GM23248 (cell line): ENCODE measurements around the gene CRB3. TPM values are rescaled to one million over a fixed set of nuclear protein-coding genes. Genes with fewer than 3 reads are reported as not detected.
A peak's percentile ranks its signal among the peaks of the same experiment; 100 is the strongest.

Experiments
- DNase-seq: peaks from one replicate; pipeline ENCODE4 v3.0.0-alpha.2; 2015
- H2AFZ ChIP-seq: fragments of 200-600 bp; sonication (generic); 2 replicates; pipeline ENCODE4 v1.6.1; 2016; ENCODE audit warnings: antibody characterized with exemption
- H3F3A ChIP-seq: fragments of 200-600 bp; sonication (generic); 2 replicates; pipeline ENCODE4 v1.6.1; 2016; ENCODE audit warnings: mild to moderate bottlenecking, antibody characterized with exemption, mixed run types; ENCODE audit not compliant: insufficient read depth
- H3K27ac ChIP-seq: fragments of 200-600 bp; sonication (generic); 2 replicates; pipeline ENCODE4 v1.5.1; 2016; ENCODE audit warnings: mild to moderate bottlenecking
- H3K27me3 ChIP-seq: fragments of 200-600 bp; sonication (generic); replicated peaks from 2 replicates; pipeline ENCODE4 v1.6.1; 2016; ENCODE audit warnings: mild to moderate bottlenecking; ENCODE audit not compliant: insufficient read depth
- H3K36me3 ChIP-seq: fragments of 200-600 bp; sonication (generic); 2 replicates; pipeline ENCODE4 v1.6.1; 2016; ENCODE audit warnings: low read depth, mild to moderate bottlenecking
- H3K4me1 ChIP-seq: fragments of 200-600 bp; sonication (generic); 2 replicates; pipeline ENCODE4 v1.6.1; 2016; ENCODE audit warnings: mild to moderate bottlenecking; ENCODE audit not compliant: insufficient read depth
- H3K4me2 ChIP-seq: fragments of 200-600 bp; sonication (generic); one replicate; pipeline ENCODE4 v1.6.1; 2016; ENCODE audit warnings: mild to moderate bottlenecking; ENCODE audit not compliant: unreplicated experiment
- H3K4me3 ChIP-seq: fragments of 200-600 bp; sonication (generic); 2 replicates; pipeline ENCODE4 v1.5.1; 2016; ENCODE audit warnings: mild to moderate bottlenecking
- H3K79me2 ChIP-seq: fragments of 200-600 bp; sonication (generic); 2 replicates; pipeline ENCODE4 v1.6.1; 2016; ENCODE audit warnings: mild to moderate bottlenecking; ENCODE audit not compliant: insufficient read depth
- H3K9ac ChIP-seq: fragments of 200-600 bp; sonication (generic); 2 replicates; pipeline ENCODE4 v1.6.1; 2016; ENCODE audit warnings: mild to moderate bottlenecking
- H3K9me2 ChIP-seq: fragments of 200-600 bp; sonication (generic); 2 replicates; pipeline ENCODE4 v1.6.1; 2016; ENCODE audit warnings: mixed run types, mild to moderate bottlenecking, moderate library complexity; ENCODE audit not compliant: insufficient read depth
- H3K9me3 ChIP-seq: fragments of 200-600 bp; sonication (generic); one replicate; pipeline ENCODE4 v1.6.1; 2017; ENCODE audit warnings: low read depth
- H4K20me1 ChIP-seq: fragments of 200-600 bp; sonication (generic); 2 replicates; pipeline ENCODE4 v1.6.0; 2016; ENCODE audit not compliant: insufficient read depth
- EZH2 ChIP-seq: fragments of 200-600 bp; sonication (generic); IDR thresholded peaks from 2 replicates; pipeline ENCODE4 v1.6.1; 2018; ENCODE audit warnings: antibody characterized with exemption, mild to moderate bottlenecking; ENCODE audit not compliant: insufficient read depth, poor library complexity, severe bottlenecking
- EZH2phosphoT487 ChIP-seq: fragments of 200-600 bp; sonication (generic); IDR thresholded peaks from 2 replicates; pipeline ENCODE4 v1.6.1; 2018; ENCODE audit warnings: antibody characterized with exemption, moderate library complexity, mild to moderate bottlenecking, low read depth; ENCODE audit not compliant: insufficient read depth
- WGBS, 2 experiments: methylation state at CpG; one replicate each; pipeline ENCODE4 v1.1.6; 2015 to 2017; ENCODE audit warnings: low lambda C conversion rate in 2 of 2, low coverage in 1 of 2; ENCODE audit errors: missing lambda C conversion rate in 2 of 2; 5-methylcytosine and 5-hydroxymethylcytosine counted together
- in situ Hi-C: fragments of 300-500 bp; cut with MboI; formaldehyde crosslinking; loops from 2 replicates; pipeline ENCODE4 v1.15.0; 2020
- polyA plus RNA-seq: library from polyadenylated mRNA; unstranded; fragments of >200 nt; fragmentation: Nextera tagmentation; extraction: Ambion mirVana; gene quantifications from 2 replicates; pipeline ENCODE4 v1.2.1, GENCODE V29; 2016
- total RNA-seq: library from RNA; depleted of rRNA; stranded (reverse); fragments of >200 nt; shearing (Covaris generic); gene quantifications from 2 replicates; pipeline ENCODE4 v1.2.3, GENCODE V29; 2014

The CRB3 gene
- total and polyA plus RNA-seq, 2 experiments from 2014 or later: not detected

- Histone ChIP-seq H3K4me3 (peak overlapping the region; percentile 81), H3K36me3 (no peaks in the 10 kb centered on the region), H3K9me2 (no peaks in the 10 kb centered on the region), H2AFZ (peak overlapping the region; percentile 89), H3K4me1 (0 out of 2 replicates have a peak, but pooled peaks cover 3% of the 10 kb centered on the region), H3K27ac (no peak overlapping the region), H3K4me2 (peak overlapping the region; percentile 91), H3K9me3 (no peaks in the 10 kb centered on the region), H3K9ac (peak overlapping the region; percentile 41), H3F3A (no peaks in the 10 kb centered on the region), H3K27me3 (peaks cover 7% of the 10 kb centered on the region), H3K79me2 (no peaks in the 10 kb centered on the region), H4K20me1 (no peaks in the 10 kb centered on the region)
- TF ChIP-seq EZH2 (no peak), EZH2phosphoT487 (no peak)
- peak; percentile 99 for DNase-seq
- 1 to 3% methylated on average over 29 to 56 of the region's 57 CpGs for WGBS, 2 experiments
- in situ Hi-C loops: no loop called here
These were observed 3.8 kb upstream of the CRB3 start for GRCh38 chr19:6460099-6460884.

GRCh38 chr19:6465006-6465405 lies 935 bp downstream of the CRB3 start:
- Histone ChIP-seq H4K20me1 (no peaks in the 10 kb centered on the region), H3K27me3 (peaks cover 18% of the 10 kb centered on the region), H2AFZ (no peak overlapping the region), H3K79me2 (no peaks in the 10 kb centered on the region), H3F3A (no peaks in the 10 kb centered on the region), H3K27ac (no peak overlapping the region), H3K4me3 (no peak overlapping the region), H3K4me1 (0 out of 2 replicates have a peak, but pooled peaks cover 3% of the 10 kb centered on the region), H3K9me2 (no peaks in the 10 kb centered on the region), H3K9me3 (no peaks in the 10 kb centered on the region), H3K9ac (no peak overlapping the region), H3K36me3 (no peaks in the 10 kb centered on the region), H3K4me2 (no peak overlapping the region)
- DNase-seq: peak; percentile 12
- in situ Hi-C loops: no loop called here
- no peak for TF ChIP-seq EZH2
- TF ChIP-seq EZH2phosphoT487: no peak
- WGBS, 2 experiments: 16 to 25% methylated on average over 9 of the region's 9 CpGs

- H3K4me3 ChIP-seq: no peak overlapping the region
- WGBS, 2 experiments: 88 to 92% methylated on average over 8 of the region's 8 CpGs
- DNase-seq: no peak
- H3K79me2 ChIP-seq: no peaks in the 10 kb centered on the region
- no peak for TF ChIP-seq EZH2phosphoT487
- TF ChIP-seq EZH2: no peak
- no peaks in the 10 kb centered on the region for H3K36me3 ChIP-seq
- H3F3A ChIP-seq: no peaks in the 10 kb centered on the region
- H3K9me3 ChIP-seq: no peaks in the 10 kb centered on the region
- H4K20me1 ChIP-seq: no peaks in the 10 kb centered on the region
- no peak overlapping the region for H3K4me2 ChIP-seq
- H3K27ac ChIP-seq: no peak overlapping the region
- no peak overlapping the region for H2AFZ ChIP-seq
- no peak overlapping the region for H3K9ac ChIP-seq
- peaks cover 18% of the 10 kb centered on the region for H3K27me3 ChIP-seq
- in situ Hi-C loops: no loop called here
- H3K4me1 ChIP-seq: 0 out of 2 replicates have a peak, but pooled peaks cover 1% of the 10 kb centered on the region
- H3K9me2 ChIP-seq: no peaks in the 10 kb centered on the region
These were observed 1.6 kb downstream of the CRB3 start for GRCh38 chr19:6465663-6466062.

- Histone ChIP-seq H2AFZ (no peak overlapping the region), H3K27ac (no peak overlapping the region), H3K27me3 (peaks cover 18% of the 10 kb centered on the region), H3F3A (no peaks in the 10 kb centered on the region), H3K4me1 (no peaks in the 10 kb centered on the region), H3K79me2 (no peaks in the 10 kb centered on the region), H3K4me3 (no peak overlapping the region), H3K9me3 (no peaks in the 10 kb centered on the region), H3K4me2 (no peak overlapping the region), H4K20me1 (no peaks in the 10 kb centered on the region), H3K36me3 (no peaks in the 10 kb centered on the region), H3K9me2 (no peaks in the 10 kb centered on the region), H3K9ac (no peak overlapping the region)
- no peak for DNase-seq
- TF ChIP-seq EZH2phosphoT487 (no peak), EZH2 (no peak)
- in situ Hi-C loops: no loop called here
- WGBS, 2 experiments: 77 to 83% methylated on average over 20 to 21 of the region's 21 CpGs
These were observed 2.6 kb downstream of the CRB3 start for GRCh38 chr19:6466526-6467248.
